ENCODE data around the gene DOCK8. TPM values are rescaled to one million over a fixed set of nuclear protein-coding genes. Genes with fewer than 3 reads are reported as not detected.

The DOCK8 gene
- total RNA-seq, 6 experiments from 2014 or later = 5.8 to 20.5 (median 9.5) TPM

- WGBS (ENCODE audit: insufficient coverage, low coverage, low lambda C conversion rate, missing lambda C conversion rate) = 60% methylated on average over 3 of the region's 4 CpGs
- Histone ChIP-seq H3K27me3 (peaks cover 0 to 18% of the 10 kb centered on the region in 2 donors), H3K27ac (no peak overlapping the region), H3K4me1 (peaks cover 0 to 2% (median 0%) of the 10 kb centered on the region in 4 donors), H3K36me3 (no peaks in the 10 kb centered on the region), H3K4me3 (no peak overlapping the region), H3K9me3 (no peaks in the 10 kb centered on the region)
- TF ChIP-seq CTCF (IDR thresholded peaks at IDR 0.05) (no peak), POLR2A (IDR thresholded peaks at IDR 0.05) (no peak)
- intact Hi-C loops (cut with DNase I) = no loop called here
- ATAC-seq (no peak), DNase-seq (no peak)
These were observed 256.7 kb downstream of the DOCK8 start for GRCh38 chr9:471320-471719.

- Histone ChIP-seq H3K9me3 (no peaks in the 10 kb centered on the region), H3K27ac (no peak overlapping the region), H3K27me3 (peaks cover 0 to 18% of the 10 kb centered on the region in 2 donors), H3K36me3 (no peaks in the 10 kb centered on the region), H3K4me1 (no peaks in the 10 kb centered on the region), H3K4me3 (no peak overlapping the region)
- ATAC-seq (no peak), DNase-seq (no peak)
- no peak for TF ChIP-seq POLR2A (IDR thresholded peaks at IDR 0.05)
- TF ChIP-seq CTCF (IDR thresholded peaks at IDR 0.05) = no peak
- WGBS (ENCODE audit: insufficient coverage, low coverage, low lambda C conversion rate, missing lambda C conversion rate) = 74% methylated on average over 6 of the region's 7 CpGs
- intact Hi-C loops (cut with DNase I) = no loop called here
These were observed 257.9 kb downstream of the DOCK8 start for GRCh38 chr9:472479-473075.

GRCh38 chr9:477193-477592 lies 262.5 kb downstream of the DOCK8 start:
- no peak overlapping the region for H3K4me3 ChIP-seq
- no peaks in the 10 kb centered on the region for H3K36me3 ChIP-seq
- H3K27ac ChIP-seq = no peak overlapping the region
- no peaks in the 10 kb centered on the region for H3K9me3 ChIP-seq
- DNase-seq (no peak), ATAC-seq (no peak)
- intact Hi-C loops (cut with DNase I) = no loop called here
- TF ChIP-seq CTCF (IDR thresholded peaks at IDR 0.05) = no peak
- H3K4me1 ChIP-seq = no peaks in the 10 kb centered on the region
- H3K27me3 ChIP-seq = peaks cover 0 to 29% of the 10 kb centered on the region in 2 donors

GRCh38 chr9:479304-479970 lies 264.8 kb downstream of the DOCK8 start:
- peaks cover 0 to 42% of the 10 kb centered on the region in 2 donors for H3K27me3 ChIP-seq
- no peak overlapping the region for H3K4me3 ChIP-seq
- no peak for TF ChIP-seq POLR2A (IDR thresholded peaks at IDR 0.05)
- ATAC-seq (no peak), DNase-seq (no peak)
- H3K9me3 ChIP-seq = no peaks in the 10 kb centered on the region
- intact Hi-C loops (cut with DNase I) = no loop called here
- H3K36me3 ChIP-seq = no peaks in the 10 kb centered on the region
- WGBS (ENCODE audit: insufficient coverage, low coverage, low lambda C conversion rate, missing lambda C conversion rate) = 85% methylated on average over 4 of the region's 4 CpGs
- H3K4me1 ChIP-seq = no peaks in the 10 kb centered on the region
- no peak overlapping the region for H3K27ac ChIP-seq

GRCh38 chr9:479971-480350 lies 265.3 kb downstream of the DOCK8 start:
- no peaks in the 10 kb centered on the region for H3K9me3 ChIP-seq
- WGBS (ENCODE audit: insufficient coverage, low coverage, low lambda C conversion rate, missing lambda C conversion rate) = 37% methylated on average over 3 of the region's 3 CpGs
- TF ChIP-seq POLR2A (IDR thresholded peaks at IDR 0.05) (no peak), CTCF (IDR thresholded peaks at IDR 0.05) (no peak)
- intact Hi-C loops (cut with DNase I) = no loop called here
- DNase-seq = no peak
- no peak overlapping the region for H3K27ac ChIP-seq
- no peaks in the 10 kb centered on the region for H3K4me1 ChIP-seq
- H3K36me3 ChIP-seq = no peaks in the 10 kb centered on the region
- H3K27me3 ChIP-seq = peaks cover 0 to 42% of the 10 kb centered on the region in 2 donors
- H3K4me3 ChIP-seq = no peak overlapping the region
- ATAC-seq = no peak
